GM18951 (cell line): ENCODE results near the gene ALOX5.
"Not testable (repeated sequence)": the region's sequence is repeated elsewhere in the genome, so short reads cannot be mapped to it uniquely, and the experiment has no call there.

ENCODE experiments used
- POLR2A ChIP-seq: IDR thresholded peaks from 4 replicates; pipeline ENCODE4 v1.6.1; 2011; ENCODE audit warnings: mild to moderate bottlenecking; ENCODE audit not compliant: insufficient read length, insufficient read depth; ENCODE audit errors: extremely low read depth
- in situ Hi-C: fragments of 300-500 bp; cut with MboI; formaldehyde crosslinking; loops from one replicate; pipeline ENCODE4 v1.12.0; 2022; ENCODE audit warnings: low sequenced_read_pairs, mixed read lengths, inconsistent platforms; ENCODE audit not compliant: unreplicated experiment

The ALOX5 gene

GRCh38 chr10:45373576-45374349, at the start of gene ALOX5:
ALOX5 (plus strand) TSS chr10:45374216; CDS start chr10:45374280, 64 bp downstream.
- in situ Hi-C loops: no loop called here
- TF ChIP-seq POLR2A: peak; percentile 77

GRCh38 chr10:45325116-45325515, 48.9 kb upstream of the ALOX5 start:
- TF ChIP-seq POLR2A: no peak
- in situ Hi-C loops: no loop called here

GRCh38 chr10:45326864-45327263, 47.2 kb upstream of the ALOX5 start:
- in situ Hi-C loops: not testable (repeated sequence)

- in situ Hi-C loops: not testable (repeated sequence)
Measured at GRCh38 chr10:45331824-45332223, 42.2 kb upstream of the ALOX5 start.

- in situ Hi-C loops: no loop called here
- no peak for TF ChIP-seq POLR2A
Measured at GRCh38 chr10:45339894-45340293, 34.1 kb upstream of the ALOX5 start.

GRCh38 chr10:45340420-45340819, 33.6 kb upstream of the ALOX5 start:
- in situ Hi-C loops: not testable (repeated sequence)

GRCh38 chr10:45346652-45347335, 27.2 kb upstream of the ALOX5 start:
- in situ Hi-C loops: not testable (repeated sequence)

GRCh38 chr10:45347464-45347863, 26.6 kb upstream of the ALOX5 start:
- in situ Hi-C loops: not testable (repeated sequence)

GRCh38 chr10:45348196-45348765, 25.7 kb upstream of the ALOX5 start:
- in situ Hi-C loops: not testable (repeated sequence)

GRCh38 chr10:45353186-45353585, 20.8 kb upstream of the ALOX5 start:
- TF ChIP-seq POLR2A: no peak
- in situ Hi-C loops: no loop called here

- in situ Hi-C loops: no loop called here
- TF ChIP-seq POLR2A: no peak
Measured at GRCh38 chr10:45354261-45354660, 19.8 kb upstream of the ALOX5 start.

- TF ChIP-seq POLR2A: no peak
- in situ Hi-C loops: no loop called here
Measured at GRCh38 chr10:45355494-45355893, 18.5 kb upstream of the ALOX5 start.

- in situ Hi-C loops: not testable (repeated sequence)
Measured at GRCh38 chr10:45358961-45359360, 15.1 kb upstream of the ALOX5 start.

- in situ Hi-C loops: not testable (repeated sequence)
Measured at GRCh38 chr10:45361983-45362799, 11.8 kb upstream of the ALOX5 start.

GRCh38 chr10:45367643-45368042, 6.4 kb upstream of the ALOX5 start:
- in situ Hi-C loops: not testable (repeated sequence)
